Transverse colon (tissue), 4 donors: ENCODE results near the gene PUDP. TPM values are rescaled to one million over a fixed set of nuclear protein-coding genes. Genes with fewer than 3 reads are reported as not detected.

Source experiments
- DNase-seq: peaks from one replicate; pipeline ENCODE4 v3.0.0-alpha.2; 2019
- H3K27ac ChIP-seq, 4 donors: fragments of 200-600 bp; sonication (generic); 2 replicates each; pipeline ENCODE4 v1.5.1; 2016 to 2018; ENCODE audit warnings: inconsistent platforms in 4 of 4
- H3K27me3 ChIP-seq: fragments of 200-600 bp; sonication (generic); 2 replicates; pipeline ENCODE4 v1.5.1; 2017; ENCODE audit warnings: inconsistent platforms
- H3K36me3 ChIP-seq, 4 donors: fragments of 200-600 bp; sonication (generic); 2 replicates each; pipeline ENCODE4 v1.5.1; 2017 to 2019; ENCODE audit warnings: inconsistent platforms in 4 of 4
- H3K4me1 ChIP-seq, 4 donors: fragments of 200-600 bp; sonication (generic); 2 replicates each; pipeline ENCODE4 v1.5.1; 2017 to 2020; ENCODE audit warnings: inconsistent platforms in 4 of 4
- H3K4me3 ChIP-seq, 4 donors: fragments of 200-600 bp; sonication (generic); 1 replicate in 1 of 4; 2 replicates in 3 of 4; pipeline versions ENCODE4 v1.5.1 to v1.6.1; 2017 to 2019; ENCODE audit warnings: inconsistent platforms in 4 of 4
- H3K9me3 ChIP-seq, 2 donors: fragments of 200-600 bp; sonication (generic); 2 replicates each; pipeline ENCODE4 v1.5.1; 2017 to 2019; ENCODE audit warnings: inconsistent platforms in 2 of 2
- EP300 ChIP-seq: sonication (generic); formaldehyde crosslinking; IDR thresholded peaks from one replicate; pipeline ENCODE4 v1.6.1; 2017; ENCODE audit warnings: antibody characterized with exemption, low read depth
- POLR2A ChIP-seq: fragments of 450-650 bp; IDR thresholded peaks from one replicate; pipeline ENCODE4 v1.6.1; 2016; ENCODE audit warnings: antibody characterized with exemption, mild to moderate bottlenecking, moderate library complexity
- POLR2AphosphoS5 ChIP-seq, 3 donors: sonication (generic); formaldehyde crosslinking; IDR thresholded peaks; one replicate each; pipeline ENCODE4 v1.6.1; 2016; ENCODE audit warnings: antibody characterized with exemption in 3 of 3
- WGBS, 2 donors: methylation state at CpG; one replicate each; pipeline ENCODE4 v1.1.5; 2018; ENCODE audit warnings: low coverage in 1 of 2; 5-methylcytosine and 5-hydroxymethylcytosine counted together
- in situ Hi-C, 4 donors: fragments of 200-750 bp; cut with MboI; loops; one replicate each; pipeline versions ENCODE4 v1.15.0 to v1.15.1; 2017; ENCODE audit warnings: low sequenced_read_pairs in 3 of 4, low pct_ligation_motif_present in 1 of 4, low pct_unique_long_range_greater_than_20kb in 1 of 4
- intact Hi-C: fragments of 100-400 bp; cut with DNase I; formaldehyde crosslinking; loops from one replicate; pipeline ENCODE4 v1.15.1; 2023; ENCODE audit warnings: low total_unique reads
- total RNA-seq, 4 donors: library from RNA; depleted of rRNA; stranded (reverse); fragments of >200 nt; gene quantifications; one replicate each; pipeline ENCODE4 v1.1.0, GENCODE V29; 2016
- TF ChIP-seq, protein P1 (sequence below), 5 experiments: fragments of 200-600 bp in 3 of 5; fragments of 450-650 bp in 2 of 5; sonication (generic) in 3 of 5; IDR thresholded peaks; 1 replicate in 2 of 5; 2 replicates in 3 of 5; pipeline ENCODE4 v1.5.1; 2016 to 2017; ENCODE audit warnings: antibody characterized with exemption in 5 of 5, inconsistent platforms in 3 of 5, mild to moderate bottlenecking in 2 of 5, moderate library complexity in 1 of 5

PUDP gene
- total RNA-seq, 4 donors from 2014 or later = 3.7 to 31.9 (median 23.3) TPM

DNA sequence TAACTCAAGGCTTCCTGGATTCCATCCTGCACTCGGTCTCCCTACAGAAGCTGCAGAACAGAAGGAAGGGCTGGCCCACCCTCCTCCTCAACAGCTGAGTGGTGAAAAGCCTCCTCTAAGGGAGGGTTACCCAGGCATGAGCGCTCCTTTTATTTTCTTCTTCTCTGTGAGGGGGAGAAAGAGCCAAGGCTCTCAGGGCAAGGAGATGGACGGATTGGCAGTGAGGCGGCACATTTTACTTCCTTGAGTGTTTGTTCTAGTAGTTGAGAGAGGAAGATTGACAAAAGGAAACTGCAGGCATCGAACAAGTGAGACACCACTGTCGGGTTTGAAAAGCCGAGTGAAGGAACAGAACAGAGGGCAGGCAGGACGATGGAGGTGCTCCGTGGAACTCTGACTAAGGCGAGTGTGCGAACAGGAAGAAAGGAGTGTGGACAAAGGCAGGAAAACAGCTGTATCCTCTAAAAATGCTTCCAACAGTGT lies 38.9 kb downstream of the PUDP start:
- in situ Hi-C loops = no loop called here
- H3K4me1 ChIP-seq = peaks cover 11 to 28% (median 19%) of the 10 kb centered on the region in 4 donors
- no peaks in the 10 kb centered on the region for H3K36me3 ChIP-seq
- H3K9me3 ChIP-seq = no peaks in the 10 kb centered on the region
- no peaks in the 10 kb centered on the region for H3K27me3 ChIP-seq
- intact Hi-C loops = no loop called here
- WGBS, 2 donors = 47 to 57% methylated on average over 4 to 11 of the region's 11 CpGs
- H3K4me3 ChIP-seq = no peak overlapping the region
- no peak for DNase-seq
- H3K27ac ChIP-seq = peak overlapping the region in 3 of 4 donors; percentile 36 to 52 (median 43)
- TF ChIP-seq, protein P1, sequence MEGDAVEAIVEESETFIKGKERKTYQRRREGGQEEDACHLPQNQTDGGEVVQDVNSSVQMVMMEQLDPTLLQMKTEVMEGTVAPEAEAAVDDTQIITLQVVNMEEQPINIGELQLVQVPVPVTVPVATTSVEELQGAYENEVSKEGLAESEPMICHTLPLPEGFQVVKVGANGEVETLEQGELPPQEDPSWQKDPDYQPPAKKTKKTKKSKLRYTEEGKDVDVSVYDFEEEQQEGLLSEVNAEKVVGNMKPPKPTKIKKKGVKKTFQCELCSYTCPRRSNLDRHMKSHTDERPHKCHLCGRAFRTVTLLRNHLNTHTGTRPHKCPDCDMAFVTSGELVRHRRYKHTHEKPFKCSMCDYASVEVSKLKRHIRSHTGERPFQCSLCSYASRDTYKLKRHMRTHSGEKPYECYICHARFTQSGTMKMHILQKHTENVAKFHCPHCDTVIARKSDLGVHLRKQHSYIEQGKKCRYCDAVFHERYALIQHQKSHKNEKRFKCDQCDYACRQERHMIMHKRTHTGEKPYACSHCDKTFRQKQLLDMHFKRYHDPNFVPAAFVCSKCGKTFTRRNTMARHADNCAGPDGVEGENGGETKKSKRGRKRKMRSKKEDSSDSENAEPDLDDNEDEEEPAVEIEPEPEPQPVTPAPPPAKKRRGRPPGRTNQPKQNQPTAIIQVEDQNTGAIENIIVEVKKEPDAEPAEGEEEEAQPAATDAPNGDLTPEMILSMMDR (IDR thresholded peaks at IDR 0.05) = no peak
- TF ChIP-seq POLR2AphosphoS5 (IDR thresholded peaks at IDR 0.05) = no peak

DNA sequence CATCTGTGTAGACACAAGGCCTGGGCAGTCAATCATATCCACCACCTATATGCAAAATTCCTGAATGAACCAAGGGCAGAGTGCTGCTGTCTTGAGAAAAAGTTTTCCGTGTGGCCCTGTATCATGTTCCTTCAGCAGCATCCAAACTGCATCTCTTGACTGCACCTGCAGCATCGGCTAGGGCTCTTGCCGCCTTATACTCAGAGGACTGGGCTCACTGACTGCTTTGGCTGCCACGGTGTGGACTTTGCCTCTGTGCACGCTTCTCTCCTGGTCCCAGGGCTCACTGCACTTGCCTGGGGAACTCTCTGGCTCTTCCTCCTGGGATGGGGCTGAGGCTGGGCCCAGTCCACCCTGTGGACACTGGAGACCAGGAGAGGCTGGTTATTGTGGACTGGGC lies 39.9 kb downstream of the PUDP start:
- intact Hi-C loops = no loop called here
- Histone ChIP-seq H3K4me1 (peaks cover 11 to 28% (median 19%) of the 10 kb centered on the region in 4 donors), H3K27me3 (no peaks in the 10 kb centered on the region), H3K36me3 (no peaks in the 10 kb centered on the region), H3K4me3 (no peak overlapping the region), H3K27ac (no peak overlapping the region), H3K9me3 (no peaks in the 10 kb centered on the region)
- 96% methylated on average over 5 of the region's 5 CpGs; no CpG with 5 or more reads in 1 of the 2 donors for WGBS, 2 donors
- in situ Hi-C loops = no loop called here
- DNase-seq = no peak
- TF ChIP-seq POLR2AphosphoS5 (IDR thresholded peaks at IDR 0.05) (no peak), POLR2A (no peak), EP300 (no peak)
- TF ChIP-seq, protein P1 (IDR thresholded peaks at IDR 0.05) = no peak

DNA sequence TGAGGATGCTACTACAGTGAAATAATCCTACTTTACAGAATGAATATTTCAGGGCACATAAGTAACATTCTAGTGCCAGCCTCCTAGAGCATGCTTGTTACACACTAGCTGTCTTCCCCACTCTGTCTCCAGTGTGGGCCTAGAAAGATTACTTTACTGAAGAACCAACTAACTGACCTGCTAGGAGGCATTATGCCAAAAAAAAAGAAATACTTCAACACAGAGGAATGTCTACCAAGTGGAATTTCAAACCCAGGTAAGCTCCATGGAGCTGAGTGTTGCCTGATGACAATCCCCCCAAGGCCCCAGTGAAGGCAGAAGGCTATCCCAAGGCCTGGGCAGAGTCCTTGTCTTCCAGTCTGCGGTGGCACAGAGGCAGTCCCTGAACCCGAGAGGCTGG lies 41.3 kb downstream of the PUDP start:
- TF ChIP-seq, protein P1 (IDR thresholded peaks at IDR 0.05) = no peak
- TF ChIP-seq POLR2AphosphoS5 (IDR thresholded peaks at IDR 0.05) (no peak), EP300 (no peak), POLR2A (no peak)
- Histone ChIP-seq H3K9me3 (no peaks in the 10 kb centered on the region), H3K4me1 (peaks cover 11 to 28% (median 19%) of the 10 kb centered on the region in 4 donors), H3K27ac (no peak overlapping the region), H3K27me3 (no peaks in the 10 kb centered on the region), H3K36me3 (no peaks in the 10 kb centered on the region), H3K4me3 (no peak overlapping the region)
- 100% methylated on average over 2 of the region's 2 CpGs; no CpG with 5 or more reads in 1 of the 2 donors for WGBS, 2 donors
- intact Hi-C loops (loop anchor here (1.0 kb wide), 1 partner anchor 26 kb away; no protein-coding TSS in a partner anchor), in situ Hi-C loops (no loop called here)
- no peak for DNase-seq

DNA sequence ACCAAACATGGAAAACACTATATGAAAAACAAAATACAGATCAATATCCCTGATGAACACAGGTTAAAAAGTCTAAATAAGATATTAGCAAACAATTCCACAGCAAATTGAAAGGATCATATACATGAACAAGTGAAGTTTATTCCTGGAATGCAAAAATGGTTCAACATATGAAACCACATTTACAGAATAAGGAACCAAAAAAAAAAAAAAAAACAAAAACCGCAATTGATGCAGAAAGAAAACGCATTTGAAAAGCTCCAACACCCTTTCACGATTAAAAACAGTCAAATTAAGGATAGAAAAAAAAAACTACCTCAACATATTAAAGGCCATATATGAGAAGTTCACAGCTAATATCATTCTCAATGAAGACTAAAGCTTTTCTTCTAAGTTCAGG lies 45.8 kb downstream of the PUDP start:
- Histone ChIP-seq H3K27ac (no peak overlapping the region), H3K4me1 (no peaks in the 10 kb centered on the region), H3K4me3 (no peak overlapping the region), H3K36me3 (no peaks in the 10 kb centered on the region), H3K27me3 (no peaks in the 10 kb centered on the region), H3K9me3 (no peaks in the 10 kb centered on the region)
- intact Hi-C loops = no loop called here
- TF ChIP-seq EP300 (no peak), POLR2A (no peak), POLR2AphosphoS5 (IDR thresholded peaks at IDR 0.05) (no peak)
- TF ChIP-seq, protein P1 (IDR thresholded peaks at IDR 0.05) = no peak
- no peak for DNase-seq
- in situ Hi-C loops = no loop called here
- WGBS, 2 donors = 83 to 100% methylated on average over 3 of the region's 3 CpGs
